HG02798 (cell line): ENCODE results near the gene LRRC8D.
A peak's percentile ranks its signal among the peaks of the same experiment; 100 is the strongest.

Experiments
- ATAC-seq: cut with Tn5 transposase; IDR thresholded peaks from one replicate; pipeline ENCODE4 v1.9.1; 2021; ENCODE audit warnings: mild to moderate bottlenecking; ENCODE audit not compliant: unreplicated experiment, poor library complexity

Gene LRRC8D

DNA sequence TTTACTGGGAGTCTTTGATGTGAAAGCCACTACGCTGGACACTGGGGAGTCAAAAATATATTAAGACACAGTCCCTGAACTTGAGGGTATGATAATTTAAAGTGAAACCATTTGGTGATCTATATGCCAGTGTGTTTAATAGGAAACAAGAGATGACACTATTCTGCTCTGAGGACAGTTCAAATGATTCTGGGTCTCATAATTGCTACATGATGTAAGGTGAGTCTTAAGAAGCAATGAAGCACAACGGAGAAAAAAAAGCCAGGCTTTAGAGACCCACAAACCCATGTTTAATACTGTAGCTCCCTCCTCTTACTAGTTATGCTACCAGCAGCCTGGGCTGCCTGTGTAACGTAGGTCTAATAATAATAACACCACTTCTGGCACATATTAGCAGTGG, 14.2 kb upstream of the LRRC8D start:
- no peak for ATAC-seq

DNA sequence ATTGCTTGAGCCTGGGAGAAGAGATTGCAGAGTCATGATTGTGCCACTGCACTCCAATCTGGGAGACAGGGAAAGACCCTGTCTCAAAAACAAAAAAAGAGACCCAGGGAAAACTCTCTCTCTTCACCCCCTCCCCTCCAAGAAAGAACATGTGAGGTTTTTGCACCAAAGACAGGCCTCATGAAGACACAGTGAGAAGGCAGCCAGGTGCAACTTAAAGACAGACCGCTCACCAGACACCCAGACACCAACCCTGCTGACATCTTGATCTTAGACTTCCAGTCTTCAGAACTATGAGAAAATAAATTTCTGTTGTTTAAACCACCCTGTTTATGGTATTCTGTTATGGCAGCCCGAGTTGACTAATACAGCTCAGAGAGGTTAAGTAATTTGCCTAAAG, 13.3 kb upstream of the LRRC8D start:
- ATAC-seq = no peak

DNA sequence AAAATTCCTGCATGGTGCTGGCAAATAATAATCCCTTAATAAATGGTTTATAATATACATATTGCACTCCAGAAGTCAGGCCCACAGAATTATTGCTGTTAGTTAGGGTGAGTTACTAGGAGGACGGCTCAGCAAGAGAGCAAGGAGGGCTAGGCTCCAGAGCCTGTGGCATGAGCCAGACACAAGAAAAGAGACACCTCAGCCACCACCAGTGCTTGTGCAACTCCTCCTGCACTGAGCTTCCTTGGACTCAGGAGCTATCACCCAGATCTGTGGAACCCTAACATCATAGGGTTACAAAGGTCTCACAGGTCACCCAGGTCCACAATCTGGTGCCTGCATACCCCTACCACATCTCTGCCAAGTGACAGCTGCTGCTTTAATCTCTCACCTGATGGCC, 12.8 kb upstream of the LRRC8D start:
- no peak for ATAC-seq

DNA sequence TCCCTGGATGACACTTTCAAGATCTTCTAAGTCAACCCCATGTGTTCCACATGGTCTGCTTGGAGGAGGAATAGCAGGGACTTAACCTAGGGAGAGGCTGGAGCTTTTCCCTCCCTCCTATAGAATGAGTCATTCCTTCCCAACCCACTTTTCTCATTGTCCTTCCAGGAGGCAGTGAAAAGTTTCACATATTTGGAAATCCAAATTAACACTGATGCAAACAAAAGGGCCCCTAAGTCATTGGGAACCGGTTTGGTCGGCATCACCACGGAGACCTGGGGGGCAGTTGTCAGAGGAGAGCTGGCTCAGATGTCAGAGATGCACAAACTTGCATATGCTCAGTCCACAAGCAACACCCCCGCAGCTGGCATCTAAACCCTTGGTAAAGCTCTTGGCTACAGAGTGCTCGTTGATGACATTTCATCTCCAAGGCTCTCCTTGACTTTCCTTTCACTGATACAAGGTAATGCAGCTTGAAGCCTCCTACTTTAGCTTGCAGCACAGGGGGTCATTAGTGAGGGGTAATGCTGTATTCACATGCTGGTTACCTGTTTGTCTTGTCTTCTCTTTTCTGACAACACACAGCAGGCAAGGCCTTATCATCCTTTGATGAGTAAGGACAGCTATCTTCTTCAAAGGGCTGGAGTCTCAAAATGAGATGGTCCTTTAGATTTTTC, 12.3 kb upstream of the LRRC8D start:
- no peak for ATAC-seq

DNA sequence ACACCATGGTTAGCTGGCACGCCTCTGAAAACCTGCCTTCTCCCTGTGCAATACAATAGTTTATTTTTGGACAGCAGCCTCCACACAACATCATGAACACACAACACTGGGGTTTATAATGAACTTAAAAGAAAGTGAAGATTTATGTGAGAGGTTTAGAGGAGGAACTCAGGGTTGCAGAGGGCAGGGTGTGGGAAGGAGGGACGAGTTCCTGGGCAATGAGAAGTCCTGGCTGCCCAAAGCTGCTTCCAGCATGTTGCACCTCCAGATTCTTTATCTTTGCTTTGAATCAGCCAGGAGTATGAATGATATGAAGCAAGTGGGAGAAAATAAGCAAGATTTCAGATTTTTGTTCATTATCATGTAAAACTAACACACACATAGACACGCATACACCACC, 11.3 kb upstream of the LRRC8D start:
- no peak for ATAC-seq

DNA sequence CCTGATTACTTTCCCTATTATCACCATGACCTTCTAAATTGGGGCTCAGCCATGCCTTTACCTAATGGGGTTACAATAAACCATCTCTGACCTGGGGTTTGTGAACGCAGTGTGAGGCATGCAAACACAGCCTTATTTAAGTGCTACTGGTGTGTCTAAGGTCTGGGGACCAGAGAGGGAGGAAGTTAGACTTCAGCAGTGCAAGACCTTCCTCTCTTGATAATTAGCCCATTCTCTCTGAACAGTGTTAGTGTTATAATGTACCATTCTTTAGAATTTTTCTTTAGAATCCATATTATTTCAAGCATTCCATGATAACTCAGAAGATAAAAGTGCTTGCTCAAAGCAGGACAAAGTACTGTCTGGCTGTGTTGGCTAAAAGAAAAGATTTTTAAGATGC, 10.5 kb upstream of the LRRC8D start:
- no peak for ATAC-seq

DNA sequence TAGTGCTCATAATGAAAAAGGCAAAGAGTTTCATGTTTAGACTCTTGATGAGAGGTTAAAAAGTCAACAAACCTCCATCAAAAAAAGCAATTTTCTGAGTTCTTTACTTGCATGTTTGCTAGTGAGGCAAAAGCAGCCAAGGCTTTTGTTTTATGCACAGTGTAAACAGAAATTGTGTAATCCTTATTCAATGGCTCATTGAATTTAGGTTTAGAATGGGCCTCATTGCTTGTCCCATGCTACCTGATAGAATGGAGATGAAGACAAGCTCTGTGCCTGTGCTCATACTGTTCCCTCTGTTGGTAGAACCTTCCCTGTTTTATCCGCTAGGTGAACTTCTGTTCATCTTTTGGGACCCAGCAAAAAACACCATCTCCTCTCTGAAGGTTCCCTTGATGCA, 10.0 kb upstream of the LRRC8D start:
- ATAC-seq = no peak

DNA sequence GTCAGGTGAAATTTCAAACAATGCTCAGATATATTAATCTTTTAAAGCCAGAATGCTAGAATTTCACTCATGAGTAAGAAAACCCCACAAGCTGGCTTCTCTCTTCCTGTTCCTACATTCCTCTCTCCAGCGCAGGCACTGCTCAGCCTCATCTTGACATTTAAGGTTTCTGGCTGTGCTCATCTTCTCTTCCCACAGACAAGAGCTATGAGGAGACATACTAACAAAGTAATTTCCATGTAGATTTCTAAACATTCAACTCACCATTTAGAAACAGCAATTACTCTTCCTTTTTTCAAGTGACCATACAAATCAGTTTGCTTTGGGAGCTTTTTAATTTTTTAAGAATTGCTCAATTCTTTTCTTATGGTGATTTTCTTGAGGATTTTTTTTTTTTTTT, 7.8 kb upstream of the LRRC8D start:
- no peak for ATAC-seq

DNA sequence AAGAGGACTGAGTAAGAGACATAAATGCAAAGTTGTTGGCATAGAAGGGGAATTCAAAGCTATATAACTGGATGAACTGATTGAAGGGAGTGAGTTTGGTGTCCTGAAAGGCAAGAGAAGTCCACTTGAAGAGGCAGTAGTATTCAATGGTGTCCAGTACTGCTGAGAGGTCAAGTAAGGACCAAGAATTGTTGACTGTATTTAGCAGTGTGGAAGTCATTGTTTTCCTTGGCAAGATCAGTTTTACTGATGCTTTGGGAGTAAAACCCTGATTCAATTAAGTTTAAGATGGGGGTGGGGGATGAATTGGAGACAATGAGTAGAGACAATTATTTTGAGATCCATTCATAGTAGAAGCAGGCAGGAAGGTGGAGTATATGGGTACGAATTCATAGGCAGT, 5.8 kb upstream of the LRRC8D start:
- ATAC-seq = no peak

DNA sequence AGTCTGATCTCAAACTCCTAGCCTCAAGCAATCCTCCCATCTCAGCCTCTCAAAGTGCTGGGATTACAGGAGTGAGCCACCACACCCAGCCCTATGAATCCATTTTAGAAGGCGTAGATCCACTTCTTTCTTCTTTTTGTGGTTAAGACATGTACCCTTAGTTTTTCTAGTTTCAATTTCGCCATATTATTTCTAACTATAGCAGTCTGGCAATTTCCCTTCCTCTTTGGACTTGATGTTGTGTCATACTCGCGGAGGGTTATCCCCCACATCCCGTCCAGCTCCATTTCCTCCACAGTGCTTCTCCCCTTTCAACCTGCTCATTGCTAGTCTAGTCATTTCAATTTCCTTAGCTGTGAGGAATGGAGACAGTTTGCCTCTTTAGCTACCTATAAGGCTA, 5.2 kb upstream of the LRRC8D start:
- peak; percentile 63 for ATAC-seq

DNA sequence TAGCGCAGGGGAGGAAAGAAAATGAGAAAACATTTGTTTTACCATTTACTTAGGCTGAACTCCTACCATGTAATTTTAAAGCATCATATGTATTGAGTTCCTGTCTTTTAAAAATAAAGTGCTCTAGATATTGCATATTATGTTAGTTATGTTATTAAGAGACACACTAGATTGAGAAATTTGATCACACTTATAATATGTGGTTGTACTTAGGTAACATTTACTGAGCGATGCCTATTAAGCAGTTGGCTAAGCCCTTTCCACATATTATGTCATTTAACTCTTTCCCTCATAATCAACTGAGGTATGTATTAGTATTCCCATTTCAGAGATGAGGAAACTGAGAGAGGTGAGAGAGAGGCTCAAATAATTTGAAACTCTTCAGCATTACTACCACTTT, 4.5 kb upstream of the LRRC8D start:
- ATAC-seq = no peak

DNA sequence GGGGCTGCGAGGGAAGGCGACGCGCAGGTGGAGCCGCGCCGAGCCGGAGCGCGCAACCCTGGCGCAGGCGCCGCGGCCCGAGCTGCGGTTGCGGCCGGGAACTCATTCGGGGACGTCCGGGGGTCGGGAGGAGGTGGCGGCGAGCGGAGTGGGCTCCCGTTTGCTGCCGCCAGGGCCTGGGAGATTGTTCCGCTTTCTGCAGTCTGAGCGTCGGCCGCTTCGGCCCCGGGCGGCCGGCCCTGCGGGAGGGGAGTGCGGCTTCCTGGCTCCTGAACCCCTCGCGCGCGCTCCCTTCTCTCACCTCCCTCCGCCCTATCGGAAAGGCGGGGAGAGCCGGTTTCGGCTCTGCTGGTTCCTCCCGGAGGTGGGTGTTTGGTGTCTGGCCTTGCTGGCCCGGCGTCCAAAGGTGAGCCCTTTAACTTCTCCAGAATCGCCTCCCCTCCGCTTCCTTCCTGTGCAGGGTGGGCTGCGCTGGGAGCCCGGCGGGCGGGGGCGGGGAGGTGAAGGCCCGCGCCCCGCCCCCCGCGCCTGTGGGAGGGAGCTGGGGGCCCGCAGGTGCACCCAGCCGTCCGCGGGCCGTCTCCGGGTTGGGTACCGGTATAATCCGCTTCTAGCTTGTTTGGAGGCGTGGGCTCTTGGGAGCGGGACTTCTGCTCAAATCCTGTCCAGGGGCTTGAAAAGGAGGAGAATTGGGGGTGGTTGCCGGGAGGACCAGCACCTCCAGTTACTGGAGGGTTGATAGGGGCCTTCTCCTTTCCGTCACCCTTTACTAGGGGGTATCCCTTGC, 683 bp downstream of the LRRC8D start:
- ATAC-seq = peak; percentile 59

DNA sequence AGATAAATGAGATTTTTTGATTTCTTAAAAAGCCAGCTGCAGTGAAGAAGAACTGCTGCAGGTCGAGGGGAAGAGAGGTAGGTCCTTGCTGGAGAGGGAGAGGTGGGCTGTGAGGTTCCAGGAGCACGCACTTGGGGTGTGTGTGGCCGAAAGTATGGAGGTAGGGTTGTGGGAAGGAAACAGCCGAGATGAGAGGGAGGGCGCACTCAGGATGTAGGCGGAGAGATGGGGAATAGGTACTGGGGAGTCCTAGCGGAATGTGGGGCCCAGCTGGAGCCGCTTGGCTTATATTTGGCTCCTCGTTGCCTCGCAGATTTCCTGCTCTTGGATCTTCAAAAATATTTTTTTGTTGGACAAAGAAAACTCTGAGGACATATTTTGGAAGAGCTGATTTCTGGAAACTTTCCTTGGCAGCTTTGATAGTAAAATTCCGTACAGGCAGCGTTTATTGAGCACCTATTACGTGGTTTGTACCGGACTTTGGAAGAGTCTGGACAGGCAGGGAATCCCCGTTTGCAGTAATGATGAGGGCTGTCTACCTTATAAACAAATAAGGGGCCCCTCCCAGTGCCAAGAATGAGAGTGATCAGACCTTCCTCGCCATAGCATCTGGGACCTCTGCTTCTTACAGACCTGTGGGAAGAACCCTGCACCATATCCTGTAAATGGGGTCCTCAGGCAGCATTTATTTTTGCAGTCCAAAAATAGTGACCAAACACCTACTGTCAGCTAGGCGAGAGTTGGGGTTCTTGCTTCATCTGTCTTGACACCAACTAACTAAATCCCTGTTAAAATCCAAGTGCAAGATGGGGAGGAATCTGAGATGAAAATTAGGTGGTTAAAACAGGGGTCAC, 1.5 kb downstream of the LRRC8D start:
- ATAC-seq = no peak

DNA sequence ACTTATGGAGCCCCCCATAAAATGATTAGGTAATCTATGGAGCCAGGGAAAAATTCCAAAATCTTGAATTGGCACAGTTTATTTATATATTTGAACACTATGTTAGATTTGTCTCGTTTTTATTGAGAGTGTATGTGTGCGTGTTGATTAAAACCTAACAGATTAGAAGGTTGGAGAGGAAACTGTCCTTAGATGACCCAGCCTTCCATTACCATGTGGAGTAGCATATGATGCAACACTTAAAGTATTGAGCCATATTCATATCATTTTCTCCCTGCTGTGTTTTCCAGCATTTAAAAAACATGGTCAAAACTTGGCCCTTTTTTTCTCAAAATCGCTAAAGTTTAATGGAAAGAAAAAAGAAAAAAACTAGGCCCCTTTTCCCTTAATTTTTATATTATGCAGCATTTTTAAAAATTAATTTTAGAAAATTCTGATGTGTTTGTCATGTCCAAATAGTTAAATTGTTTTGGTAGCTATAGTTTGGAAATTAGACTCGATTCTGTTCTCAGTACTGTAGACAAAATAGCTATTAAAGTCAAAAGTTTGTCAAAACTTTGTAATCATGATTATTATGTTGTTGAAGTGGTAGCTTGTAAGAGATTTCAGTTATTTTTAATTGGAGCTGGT, 2.3 kb downstream of the LRRC8D start:
- ATAC-seq = no peak

DNA sequence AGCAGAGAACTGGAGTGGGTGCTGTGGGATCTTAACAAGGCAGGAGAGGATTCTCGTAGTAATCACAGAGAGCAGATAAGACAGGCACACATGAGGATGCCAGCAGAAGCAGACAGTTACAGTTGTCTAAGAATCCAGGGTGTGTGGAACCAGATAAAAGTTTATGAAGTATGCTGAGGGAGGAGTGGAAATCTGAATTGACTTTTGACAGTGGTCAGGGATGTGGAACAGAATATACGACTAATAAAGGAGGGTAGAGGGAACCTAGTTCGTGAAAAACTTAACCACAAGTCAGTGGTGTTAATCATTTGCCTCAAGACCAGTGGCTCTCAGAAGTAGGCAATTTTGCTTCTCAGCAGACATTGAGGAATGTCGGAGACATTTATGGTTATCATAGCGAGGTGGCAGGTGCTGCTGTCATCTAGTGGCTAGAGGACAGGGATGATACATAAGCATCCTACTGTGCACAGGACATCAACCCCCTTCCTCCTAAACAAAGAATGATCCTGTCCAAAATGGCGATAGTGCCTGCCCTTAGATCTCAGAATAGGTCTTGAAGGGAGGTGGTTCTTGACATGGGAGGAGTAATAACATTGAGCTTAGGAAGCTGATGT, 3.0 kb downstream of the LRRC8D start:
- no peak for ATAC-seq

DNA sequence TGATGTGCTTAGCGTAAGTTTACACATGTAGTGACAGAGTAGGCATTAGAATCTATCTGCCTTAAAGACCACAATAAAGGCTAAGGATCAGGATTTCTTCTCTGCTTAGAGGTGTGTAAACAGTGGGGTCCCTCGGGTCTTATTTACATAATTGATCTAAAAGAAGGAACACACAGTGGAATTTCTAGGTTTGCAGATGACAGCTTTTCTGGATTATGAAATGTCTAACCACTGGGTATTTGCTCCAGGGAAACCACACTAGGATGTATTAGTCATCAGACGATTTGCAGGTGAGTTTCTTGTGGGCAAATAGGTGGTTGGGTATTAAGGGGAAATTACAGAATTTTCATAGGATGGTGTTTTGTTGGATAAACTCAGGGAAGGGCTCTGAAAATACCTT, 5.8 kb downstream of the LRRC8D start:
- no peak for ATAC-seq

DNA sequence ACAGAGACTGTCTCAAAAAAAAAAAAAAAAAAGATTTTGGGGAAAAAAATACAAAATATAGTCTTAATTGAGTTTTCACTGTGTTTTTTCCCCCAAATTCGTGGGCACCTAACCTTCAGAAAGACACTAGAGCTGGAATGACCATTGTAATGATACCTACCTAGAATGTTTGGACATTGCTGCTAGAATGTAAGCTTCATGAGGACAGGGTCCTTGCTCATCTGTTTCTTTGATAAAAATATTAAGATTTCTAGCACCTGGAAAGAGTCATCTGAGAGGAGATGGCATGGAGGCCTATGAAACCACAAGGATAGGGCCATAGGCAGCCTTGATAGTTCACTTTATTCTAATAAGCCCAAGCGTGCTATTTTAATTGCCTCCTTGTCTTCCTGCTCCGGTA, 6.5 kb downstream of the LRRC8D start:
- no peak for ATAC-seq

DNA sequence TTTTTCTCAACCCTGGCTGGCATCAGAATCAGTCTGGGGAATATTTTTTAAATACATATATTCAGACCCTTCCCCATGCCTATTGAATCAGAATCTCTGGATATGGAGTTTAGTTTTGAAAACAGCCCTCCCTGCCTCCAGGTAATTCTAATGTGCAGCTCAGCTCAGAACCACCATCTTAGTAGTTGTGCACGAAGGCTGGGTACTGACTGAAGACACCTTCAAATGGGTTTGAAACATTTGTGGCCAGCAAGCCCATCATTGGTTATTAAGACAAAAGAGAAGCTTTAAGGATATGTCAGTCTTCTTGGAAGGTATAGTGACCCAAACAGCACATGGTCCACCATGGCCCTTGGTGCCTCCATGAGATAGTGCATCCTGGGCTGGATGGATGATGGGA, 7.1 kb downstream of the LRRC8D start:
- ATAC-seq = no peak

DNA sequence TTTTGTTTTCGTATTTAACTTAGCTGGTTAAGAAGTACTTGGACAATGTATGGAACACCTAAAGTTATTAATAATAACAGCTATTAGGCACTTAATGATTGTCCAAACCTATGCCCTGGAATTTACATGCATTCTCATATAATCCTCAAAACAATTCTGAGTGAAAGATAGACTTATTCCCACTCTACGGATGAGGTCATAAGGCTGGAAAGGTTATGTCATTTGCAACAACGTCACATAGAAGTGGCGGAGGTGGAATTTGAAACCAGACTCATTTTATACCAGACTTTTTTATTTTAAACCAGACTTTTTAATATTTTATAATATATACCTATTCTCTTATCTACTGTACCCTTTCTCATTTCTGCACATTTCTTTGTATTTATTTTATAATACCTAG, 8.4 kb downstream of the LRRC8D start:
- ATAC-seq = no peak

DNA sequence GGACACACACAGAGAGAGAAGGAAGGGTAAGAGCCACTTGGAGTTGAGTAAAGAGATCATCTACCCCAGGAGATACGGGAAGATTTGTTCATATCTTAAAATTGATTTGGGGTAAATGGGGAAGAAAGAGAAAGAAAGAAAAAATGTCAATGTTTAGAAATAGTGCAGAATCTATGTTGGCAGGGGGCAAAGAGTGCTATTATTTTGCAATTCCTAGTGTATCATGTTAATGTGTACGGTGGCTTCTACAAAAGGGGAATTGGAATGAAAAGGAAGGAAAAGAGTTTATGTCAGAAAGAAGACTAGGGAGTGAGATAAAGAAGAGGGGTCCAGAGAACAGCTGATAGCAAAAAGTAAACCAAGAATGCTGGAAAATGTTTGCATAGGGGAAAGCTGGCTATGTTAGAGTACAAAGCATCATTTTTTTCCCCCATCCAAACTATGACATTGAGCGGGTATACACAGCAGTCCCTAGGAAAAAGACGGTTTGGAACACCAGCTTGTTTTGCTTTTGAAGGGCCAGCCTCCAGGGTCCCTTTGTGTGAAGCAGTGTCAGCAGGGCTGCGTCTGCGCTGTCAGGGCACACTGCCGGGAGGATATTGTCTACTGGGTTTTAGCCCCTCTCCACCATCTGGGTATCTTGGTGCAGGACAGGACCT, 10.8 kb downstream of the LRRC8D start:
- no peak for ATAC-seq
